Mesodermal cell (in vitro differentiated cells): ENCODE measurements around the gene PLIN4.

Experiments used
- H3K27ac ChIP-seq: 2 replicates; pipeline ENCODE4 v1.7.0; 2013; ENCODE audit warnings: mild to moderate bottlenecking, low read depth, low read length, moderate library complexity; ENCODE audit not compliant: severe bottlenecking
- H3K36me3 ChIP-seq: 2 replicates; pipeline ENCODE4 v1.7.1; 2013; ENCODE audit warnings: mild to moderate bottlenecking, low read length, moderate library complexity; ENCODE audit not compliant: control insufficient read depth, insufficient read depth
- H3K4me1 ChIP-seq: one replicate; pipeline ENCODE4 v1.7.1; 2013; ENCODE audit warnings: mild to moderate bottlenecking, low read length; ENCODE audit not compliant: insufficient read depth, control insufficient read depth, poor library complexity, severe bottlenecking
- H3K4me3 ChIP-seq: 2 replicates; pipeline ENCODE4 v1.7.0; 2013; ENCODE audit warnings: low read length, control low read depth, mild to moderate bottlenecking; ENCODE audit not compliant: insufficient read depth, poor library complexity, severe bottlenecking; ENCODE audit errors: extremely low read depth
- H3K9me3 ChIP-seq: 2 replicates; pipeline ENCODE4 v1.7.1; 2013; ENCODE audit warnings: mild to moderate bottlenecking, low read length, moderate library complexity; ENCODE audit not compliant: control insufficient read depth
- WGBS, 2 experiments: methylation state at CpG; one replicate each; pipeline ENCODE4 v1.1.5; 2013; ENCODE audit warnings: missing lambda C conversion rate in 2 of 2; ENCODE audit not compliant: insufficient coverage in 2 of 2; 5-methylcytosine and 5-hydroxymethylcytosine counted together

PLIN4 gene

DNA sequence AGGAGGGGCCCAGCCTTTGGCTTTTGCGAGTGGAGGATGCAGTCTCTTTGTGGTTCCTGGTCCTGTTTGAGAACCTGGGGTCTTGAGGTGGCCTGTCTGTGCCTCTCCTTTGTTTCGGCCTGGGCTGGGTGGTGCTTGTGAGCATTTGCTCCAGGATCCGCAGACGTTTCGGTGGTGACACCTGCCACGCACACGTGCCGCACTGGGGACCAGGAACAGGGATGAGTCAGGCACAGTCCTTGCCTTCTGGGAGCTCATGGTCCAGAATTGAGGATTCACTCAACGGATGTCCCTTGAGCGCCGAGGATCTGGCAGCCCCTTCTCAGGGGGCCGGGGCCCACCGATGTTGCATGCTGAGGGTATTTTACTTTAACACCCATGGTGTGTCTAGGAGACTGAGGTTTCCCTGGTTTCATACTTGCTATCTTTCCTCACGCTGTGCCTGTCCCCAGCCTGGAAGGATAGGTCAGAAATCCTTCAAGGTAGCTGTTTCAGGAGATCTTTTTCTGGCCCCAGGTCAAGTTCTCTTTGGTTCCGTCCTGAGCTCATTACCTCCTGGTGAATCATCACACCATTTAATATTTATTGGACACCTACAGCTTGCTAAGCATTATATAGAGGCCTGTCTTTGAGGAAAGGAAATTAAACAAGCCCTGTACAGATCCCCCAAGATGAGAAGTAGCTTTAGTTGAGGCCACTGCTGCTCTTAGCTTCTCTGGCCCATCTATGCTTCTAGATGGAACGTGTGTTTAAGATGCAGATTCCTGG is 41.1 kb downstream of the PLIN4 start:
- no peak overlapping the region for H3K4me3 ChIP-seq
- 89 to 97% methylated on average over 12 of the region's 16 CpGs for WGBS, 2 experiments
- H3K4me1 ChIP-seq, result peaks cover 4% of the 10 kb centered on the region
- H3K27ac ChIP-seq, result no peak overlapping the region
- H3K36me3 ChIP-seq, result peaks cover 68% of the 10 kb centered on the region
- no peaks in the 10 kb centered on the region for H3K9me3 ChIP-seq

DNA sequence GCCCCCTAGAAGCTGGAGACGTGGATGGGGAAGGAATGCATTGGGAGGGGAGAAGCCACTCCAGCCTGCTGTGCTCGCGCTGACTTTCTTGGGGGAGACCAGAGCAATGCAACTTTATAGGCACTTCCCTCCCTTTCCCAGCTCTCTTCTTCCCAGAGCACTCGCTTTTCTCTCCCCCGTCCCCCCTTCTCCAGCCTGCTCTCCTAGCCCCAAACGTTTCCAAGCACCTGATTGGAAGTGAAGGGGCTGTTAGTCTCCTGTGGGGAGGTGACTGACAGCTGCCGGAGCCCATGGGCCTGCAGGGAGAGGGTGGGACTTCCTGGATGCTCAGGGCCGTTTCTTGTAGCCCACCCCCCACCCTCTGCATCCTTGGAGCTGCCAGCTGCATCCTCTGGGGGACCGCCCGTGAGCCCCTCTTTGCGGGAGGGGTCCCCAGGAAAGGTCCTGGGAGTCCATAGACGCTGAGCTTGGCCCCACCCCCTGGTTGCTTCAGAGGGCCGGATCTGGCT is 43.7 kb downstream of the PLIN4 start:
- WGBS, 2 experiments, result 4 to 13% methylated on average over 4 of the region's 13 CpGs
- H3K4me1 ChIP-seq, result peaks cover 4% of the 10 kb centered on the region
- peak overlapping the region; percentile 99 for H3K4me3 ChIP-seq
- peak overlapping the region; percentile 46 for H3K27ac ChIP-seq
- H3K9me3 ChIP-seq, result no peaks in the 10 kb centered on the region
- H3K36me3 ChIP-seq, result peaks cover 46% of the 10 kb centered on the region

DNA sequence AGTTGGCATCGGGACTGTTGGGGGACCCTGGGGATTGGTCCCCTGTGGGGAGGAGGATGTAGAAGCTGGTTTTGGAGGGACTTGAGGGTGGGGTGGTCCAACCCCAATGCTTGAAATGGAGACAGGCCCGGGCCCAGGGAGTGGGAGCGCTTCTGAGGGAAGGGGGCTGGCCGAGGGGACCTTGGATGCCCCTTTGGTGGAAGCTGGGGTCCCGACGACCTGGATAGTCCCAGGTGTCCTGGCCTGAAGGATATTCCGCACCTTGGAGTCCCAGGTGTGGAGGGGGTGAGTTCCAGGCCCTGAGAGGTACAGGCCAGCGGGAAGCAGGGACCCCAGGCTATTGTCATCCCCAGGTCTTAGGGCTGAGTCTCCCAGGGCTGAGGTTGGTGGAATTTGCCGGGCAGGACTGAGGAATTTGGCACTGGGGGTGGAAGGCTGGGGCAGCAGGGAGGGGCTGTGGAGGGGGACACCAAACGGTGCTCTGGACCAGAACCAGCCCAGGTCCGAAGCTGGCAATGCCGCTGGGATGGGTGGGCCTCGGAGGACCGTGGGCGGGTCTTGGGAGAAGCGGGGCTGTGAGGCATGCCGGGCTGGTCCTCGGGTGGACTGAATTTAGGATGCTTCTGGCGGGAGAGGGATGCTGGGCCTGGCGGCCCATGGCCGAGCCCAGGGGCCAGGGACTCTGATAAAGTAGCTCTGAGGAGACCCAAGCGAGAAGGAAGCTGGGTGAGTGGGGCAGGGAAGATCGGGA is 44.3 kb downstream of the PLIN4 start:
- WGBS, 2 experiments, result 11 to 16% methylated on average over 19 to 22 of the region's 23 CpGs
- peak overlapping the region; percentile 46 for H3K27ac ChIP-seq

DNA sequence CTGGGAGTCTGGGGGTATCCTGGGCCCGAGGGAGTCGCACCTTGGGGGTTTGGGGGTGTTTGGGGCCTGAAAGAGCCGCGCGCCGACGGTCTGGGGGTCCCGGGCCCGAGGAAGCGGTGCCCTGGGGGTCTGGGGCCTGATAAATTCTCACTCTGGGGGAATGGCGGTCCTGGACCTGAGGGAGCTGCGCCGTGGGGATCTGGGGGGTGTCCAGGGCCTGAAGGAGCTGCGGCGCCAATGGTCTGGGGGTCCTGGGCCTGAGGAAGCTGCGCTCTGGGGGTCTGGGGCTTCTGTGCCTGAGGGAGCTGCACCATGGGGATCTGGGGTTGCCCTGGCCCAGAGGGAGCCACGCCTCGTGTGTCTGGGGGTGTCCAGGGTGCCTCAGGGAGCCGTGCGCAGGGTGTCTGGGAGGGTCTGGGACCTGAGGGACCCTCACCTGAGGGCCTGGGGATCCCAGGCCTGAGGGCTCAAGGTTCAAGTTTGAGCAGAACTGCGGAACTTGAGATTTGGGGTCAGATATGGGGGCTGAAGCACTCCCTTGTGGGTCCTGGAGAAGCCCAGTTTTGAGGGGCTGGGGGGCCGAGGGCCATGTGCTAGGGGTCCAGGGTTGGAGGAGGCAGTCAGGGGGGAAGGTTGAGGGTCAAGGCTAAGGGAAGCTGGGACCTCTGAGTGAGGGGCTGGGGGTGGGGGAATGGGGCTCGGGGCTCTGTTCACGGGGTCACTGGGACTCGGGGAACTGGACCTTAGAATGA is 45.1 kb downstream of the PLIN4 start:
- H3K4me3 ChIP-seq, result peak overlapping the region; percentile 99
- peak overlapping the region; percentile 53 for H3K27ac ChIP-seq
- peaks cover 32% of the 10 kb centered on the region for H3K36me3 ChIP-seq
- WGBS, 2 experiments, result 23 to 25% methylated on average over 17 to 25 of the region's 25 CpGs
- no peaks in the 10 kb centered on the region for H3K9me3 ChIP-seq
- H3K4me1 ChIP-seq, result peaks cover 4% of the 10 kb centered on the region

More for the DNA sequence above, 44.3 kb downstream of the PLIN4 start:
- peaks cover 4% of the 10 kb centered on the region for H3K4me1 ChIP-seq
- H3K9me3 ChIP-seq, result no peaks in the 10 kb centered on the region
- H3K36me3 ChIP-seq, result peaks cover 40% of the 10 kb centered on the region
- H3K4me3 ChIP-seq, result peak overlapping the region; percentile 99

DNA sequence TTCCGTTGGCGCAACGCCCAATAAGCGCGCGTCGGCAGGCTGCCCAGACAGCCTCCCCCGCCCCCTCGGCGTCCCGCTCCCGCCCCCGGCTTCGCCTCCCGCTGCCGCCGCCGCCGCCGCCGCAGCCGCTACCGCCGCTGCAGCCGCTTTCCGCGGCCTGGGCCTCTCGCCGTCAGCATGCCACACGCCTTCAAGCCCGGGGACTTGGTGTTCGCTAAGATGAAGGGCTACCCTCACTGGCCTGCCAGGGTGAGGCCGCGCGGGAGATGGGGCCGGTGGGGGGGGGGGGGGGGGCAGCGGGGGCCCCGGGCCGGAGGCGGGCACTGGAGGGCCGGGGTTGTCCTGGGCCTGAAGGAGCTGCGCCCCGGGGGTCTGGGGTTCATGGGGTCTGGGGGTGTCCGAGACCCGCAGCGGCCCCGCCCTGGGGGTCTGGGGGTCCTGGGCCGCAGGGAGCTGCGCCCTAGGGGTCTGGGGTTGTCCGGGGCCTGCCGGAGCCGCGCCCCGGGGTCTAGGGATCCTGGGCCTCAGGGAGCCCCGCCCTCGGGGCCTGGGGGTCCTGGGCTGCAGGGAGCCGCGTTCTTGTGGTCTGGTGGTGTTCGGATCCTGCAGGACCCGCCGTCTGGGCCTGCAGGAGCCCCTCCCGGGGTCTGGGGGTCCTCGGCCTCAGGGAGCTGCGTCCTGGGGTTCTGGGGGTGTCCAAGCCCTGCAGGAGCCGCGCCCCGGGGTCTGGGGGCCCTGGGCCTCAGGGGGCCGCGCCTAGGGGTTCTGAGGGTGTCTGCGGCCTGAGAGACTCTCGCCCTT is 45.9 kb downstream of the PLIN4 start, which contains the start of gene HDGFL2:
HDGFL2 (plus strand) TSS at position 124 of the 801 bp plus-strand sequence; CDS start at position 178, 54 bp downstream.
- Histone ChIP-seq H3K9me3 (no peaks in the 10 kb centered on the region), H3K36me3 (peaks cover 24% of the 10 kb centered on the region), H3K4me3 (peak within 1 kb of the TSS; percentile 99), H3K27ac (peak within 1 kb of the TSS; percentile 53), H3K4me1 (peaks cover 4% of the 10 kb centered on the region)
- 0% methylated on average over 25 to 40 of the region's 71 CpGs for WGBS, 2 experiments

DNA sequence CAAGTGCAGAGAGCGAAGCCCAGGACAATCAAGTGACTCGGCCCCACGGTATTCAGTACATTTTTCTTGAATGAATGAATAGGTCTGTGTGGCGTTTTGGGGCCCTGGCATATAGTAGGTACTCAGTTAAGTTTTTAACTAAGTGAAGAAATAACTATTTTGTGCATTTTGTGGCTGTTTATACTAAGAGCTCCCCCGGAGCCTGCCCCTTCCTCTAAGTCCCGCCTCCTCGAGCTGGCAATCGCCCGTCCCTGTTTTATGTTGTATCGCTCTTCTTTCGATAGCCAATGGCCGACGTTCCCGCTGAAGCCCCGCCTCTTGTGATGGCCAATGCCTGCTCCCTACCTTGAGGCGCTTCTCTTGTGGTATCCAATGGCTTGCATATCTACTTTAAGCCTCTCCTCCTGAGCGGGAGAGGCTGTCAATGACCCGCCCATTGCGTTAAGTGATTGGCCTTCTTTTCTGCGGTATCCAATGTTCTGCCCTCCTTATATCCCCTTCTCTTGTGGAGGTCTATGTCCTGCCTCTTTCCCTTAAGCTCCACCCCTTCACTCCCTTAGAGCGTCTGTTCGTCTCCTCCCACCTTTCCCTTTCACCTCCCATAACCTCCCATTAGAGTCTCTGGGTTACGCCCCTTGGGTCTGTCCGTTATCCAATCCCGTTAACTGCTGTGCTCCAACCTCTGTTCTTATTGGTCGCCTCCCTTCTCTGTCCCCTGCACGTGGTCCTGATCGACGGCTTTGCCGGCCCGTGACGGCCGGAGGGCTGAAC is 46.7 kb downstream of the PLIN4 start:
- H3K27ac ChIP-seq, result peak overlapping the region; percentile 51
- WGBS, 2 experiments, result 3 to 4% methylated on average over 32 to 33 of the region's 33 CpGs

DNA sequence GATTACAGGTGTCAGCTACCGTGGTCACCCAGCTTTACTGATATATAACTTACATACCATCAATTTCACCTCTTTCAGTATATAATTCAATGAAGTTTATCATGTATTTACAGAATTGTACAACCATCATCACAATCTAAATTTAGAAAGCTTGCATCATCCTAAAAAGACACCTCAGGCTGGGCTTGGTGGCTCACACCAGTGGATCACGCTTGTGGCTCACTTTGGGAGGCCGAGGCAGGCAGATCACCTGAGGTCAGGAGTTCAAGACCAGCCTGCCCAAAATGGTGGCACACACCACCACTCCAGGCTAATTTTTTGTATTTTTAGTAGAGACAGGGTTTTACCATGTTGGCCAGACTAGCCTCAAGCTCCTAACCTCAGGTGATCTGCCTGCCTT is 50.5 kb downstream of the PLIN4 start:
- no peaks in the 10 kb centered on the region for H3K36me3 ChIP-seq
- WGBS, 2 experiments, result 79 to 92% methylated on average over 2 to 3 of the region's 3 CpGs
- no peak overlapping the region for H3K4me3 ChIP-seq
- H3K4me1 ChIP-seq, result no peaks in the 10 kb centered on the region
- no peaks in the 10 kb centered on the region for H3K9me3 ChIP-seq
- H3K27ac ChIP-seq, result no peak overlapping the region

More for the DNA sequence above, 46.7 kb downstream of the PLIN4 start:
- Histone ChIP-seq H3K4me3 (peak overlapping the region; percentile 99), H3K4me1 (peaks cover 4% of the 10 kb centered on the region), H3K36me3 (peaks cover 16% of the 10 kb centered on the region), H3K9me3 (no peaks in the 10 kb centered on the region)

DNA sequence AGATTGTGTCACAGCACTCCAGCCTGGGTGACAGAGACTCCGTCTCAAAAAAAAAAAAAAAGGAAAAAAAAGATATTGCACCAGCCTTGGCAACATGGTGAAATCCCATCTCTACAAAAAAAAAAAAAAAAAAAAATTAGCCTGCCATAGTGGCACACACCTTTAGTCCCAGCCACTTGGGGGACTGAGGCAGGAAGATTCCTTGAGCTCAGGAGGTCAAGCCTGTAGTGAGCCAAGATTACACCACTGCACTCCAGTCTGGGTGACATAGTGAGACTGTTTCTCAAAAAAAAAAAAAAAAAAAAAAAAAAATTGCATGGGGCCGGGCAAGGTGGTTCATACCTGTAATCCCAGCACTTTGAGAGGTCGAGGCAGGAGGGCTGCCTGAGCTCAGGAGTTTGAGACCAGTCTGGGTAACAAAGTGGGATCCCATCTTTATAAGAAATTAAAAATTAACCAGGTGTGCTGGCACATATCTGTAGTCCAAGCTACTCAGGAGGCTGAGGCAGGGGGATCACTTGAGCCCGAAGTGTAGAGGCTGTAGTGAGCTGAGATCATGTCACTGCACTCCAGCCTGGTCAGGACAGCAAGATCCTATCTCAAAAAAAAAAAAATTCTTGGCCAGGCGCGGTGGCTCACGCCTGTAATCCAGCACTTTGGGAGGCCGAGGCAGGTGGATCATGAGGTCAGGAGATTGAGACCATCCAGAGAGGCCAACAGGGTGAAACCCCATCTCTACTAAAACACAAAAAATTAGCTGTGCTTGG is 53.3 kb downstream of the PLIN4 start:
- Histone ChIP-seq H3K4me1 (no peaks in the 10 kb centered on the region), H3K36me3 (no peaks in the 10 kb centered on the region), H3K9me3 (no peaks in the 10 kb centered on the region), H3K4me3 (no peak overlapping the region), H3K27ac (no peak overlapping the region)
- WGBS, 2 experiments, result 88 to 98% methylated on average over 5 of the region's 8 CpGs
